SKM-1 treated with dmso at 0.1 percent for 144 hours (cell line): Measurements from ENCODE around the gene DRC1.

Source experiments
- DNase-seq: peaks from one replicate; lab custom pipeline; 2025; ENCODE audit not compliant: unreplicated experiment; lab: John Stamatoyannopoulos, UW

Gene DRC1

DNA sequence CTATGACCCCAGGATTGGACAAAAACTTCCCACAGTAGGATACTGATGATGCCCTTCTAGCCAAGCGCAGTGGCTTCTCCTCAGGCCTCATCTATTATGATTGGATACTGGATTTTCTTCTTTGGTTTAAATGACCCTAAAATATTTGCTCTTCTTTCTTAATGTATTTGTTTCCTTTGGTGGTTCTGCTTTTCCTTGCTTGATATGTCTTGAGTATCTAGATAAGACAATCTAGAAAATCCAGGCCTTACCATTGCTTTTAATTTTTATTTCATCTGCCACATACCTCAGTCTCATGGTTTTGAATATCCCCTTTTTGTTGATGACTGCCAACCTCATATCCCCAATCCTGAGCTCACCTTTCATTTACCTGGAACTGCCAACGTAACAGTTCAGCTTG lies 40.6 kb downstream of the DRC1 start:
- DNase-seq, result no peak

DNA sequence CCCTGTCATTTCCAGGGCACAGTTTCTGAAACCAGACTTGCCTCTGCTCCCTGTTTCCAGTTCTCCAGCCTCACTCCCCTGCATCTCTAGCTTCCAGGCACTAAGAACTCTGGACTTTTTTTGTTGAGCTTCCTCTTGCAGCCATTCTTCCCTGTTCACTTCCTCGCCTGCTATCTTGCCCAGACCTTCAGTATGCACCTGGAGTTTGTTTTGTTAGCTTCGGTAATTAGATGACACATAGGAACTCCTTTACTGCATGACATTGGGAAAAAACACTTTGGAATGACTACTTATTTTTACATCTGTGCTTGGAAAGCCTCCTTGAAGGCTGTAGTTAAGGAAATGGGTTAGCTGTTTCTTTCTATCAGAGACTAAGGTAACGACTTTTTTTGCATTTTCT lies 41.0 kb downstream of the DRC1 start:
- DNase-seq, result no peak

DNA sequence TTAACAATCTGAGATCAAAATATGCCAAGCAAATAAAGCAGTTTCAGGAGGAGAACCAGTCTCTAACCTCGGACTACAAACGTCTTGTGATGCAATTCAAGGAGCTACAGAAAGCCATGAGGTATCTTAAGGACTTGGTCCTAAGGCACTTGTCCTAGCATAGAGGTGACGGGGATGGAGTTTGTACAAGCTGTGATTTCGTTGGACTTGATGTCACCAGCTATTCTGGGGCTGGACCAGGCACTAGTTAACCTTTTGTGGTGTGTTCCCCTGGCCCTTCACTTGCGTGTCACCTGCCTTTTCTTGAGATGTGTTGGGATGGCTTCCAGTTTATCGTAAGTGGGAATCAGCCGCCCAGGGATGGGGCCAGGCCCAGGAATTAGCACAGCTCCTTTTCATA lies 42.5 kb downstream of the DRC1 start:
- DNase-seq, result no peak

DNA sequence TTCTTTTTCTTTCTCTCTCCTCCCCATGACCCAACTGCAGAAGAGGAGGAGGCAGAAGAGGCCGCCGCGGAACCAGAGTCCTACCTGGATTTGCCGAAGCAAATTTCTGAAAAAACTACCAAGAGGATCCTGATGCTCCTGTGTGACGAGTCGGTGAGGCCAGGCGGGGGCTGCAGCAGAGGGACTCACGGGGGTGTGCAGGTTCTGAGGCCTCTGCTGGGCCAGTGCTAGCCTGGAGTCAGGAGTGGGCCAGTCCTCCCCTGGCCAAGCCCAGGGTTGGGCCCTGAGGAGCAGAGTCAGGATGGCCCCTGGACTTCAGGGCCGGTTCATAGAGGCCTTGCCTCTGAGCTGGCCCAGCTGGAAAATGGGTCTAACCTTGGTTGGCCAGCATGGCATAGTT lies 46.9 kb downstream of the DRC1 start:
- DNase-seq, result no peak

DNA sequence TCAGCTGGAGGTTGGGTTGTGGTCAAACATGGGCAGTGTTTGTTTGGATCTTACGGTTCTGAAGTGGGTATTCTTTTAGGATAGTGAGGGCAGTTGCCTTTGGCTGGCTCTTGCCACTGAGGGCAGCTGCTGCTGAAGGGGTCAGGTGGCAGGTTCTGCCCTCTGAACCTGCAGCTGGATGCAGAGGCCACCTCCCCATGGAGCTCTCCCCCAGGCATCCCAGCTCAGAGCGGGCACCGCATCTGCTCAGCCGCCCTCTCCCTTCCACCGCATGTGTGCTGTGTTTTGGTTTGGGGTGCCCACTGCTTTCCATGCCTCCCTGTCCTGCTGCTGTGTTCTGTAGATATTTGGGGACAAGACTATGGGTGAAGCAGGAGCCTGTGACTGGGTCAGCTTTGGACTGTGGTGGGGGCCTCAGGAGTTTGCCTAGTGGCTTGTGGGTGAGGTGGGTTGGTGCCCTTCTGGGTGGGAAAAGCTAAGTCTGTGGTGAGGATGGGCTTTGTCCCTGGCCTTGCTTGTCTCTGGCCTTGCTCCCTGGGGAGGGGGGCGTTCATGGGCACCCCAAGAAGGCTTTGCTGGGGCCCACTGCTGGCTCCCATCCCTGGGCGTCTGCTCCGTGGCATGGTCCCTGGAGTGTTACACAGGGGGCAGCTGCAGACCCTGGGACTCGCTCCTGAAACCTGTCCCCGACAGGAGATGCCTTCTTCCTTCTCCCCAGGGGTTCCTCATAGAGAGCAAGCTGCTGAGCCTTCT lies 47.7 kb downstream of the DRC1 start:
- DNase-seq, result no peak

DNA sequence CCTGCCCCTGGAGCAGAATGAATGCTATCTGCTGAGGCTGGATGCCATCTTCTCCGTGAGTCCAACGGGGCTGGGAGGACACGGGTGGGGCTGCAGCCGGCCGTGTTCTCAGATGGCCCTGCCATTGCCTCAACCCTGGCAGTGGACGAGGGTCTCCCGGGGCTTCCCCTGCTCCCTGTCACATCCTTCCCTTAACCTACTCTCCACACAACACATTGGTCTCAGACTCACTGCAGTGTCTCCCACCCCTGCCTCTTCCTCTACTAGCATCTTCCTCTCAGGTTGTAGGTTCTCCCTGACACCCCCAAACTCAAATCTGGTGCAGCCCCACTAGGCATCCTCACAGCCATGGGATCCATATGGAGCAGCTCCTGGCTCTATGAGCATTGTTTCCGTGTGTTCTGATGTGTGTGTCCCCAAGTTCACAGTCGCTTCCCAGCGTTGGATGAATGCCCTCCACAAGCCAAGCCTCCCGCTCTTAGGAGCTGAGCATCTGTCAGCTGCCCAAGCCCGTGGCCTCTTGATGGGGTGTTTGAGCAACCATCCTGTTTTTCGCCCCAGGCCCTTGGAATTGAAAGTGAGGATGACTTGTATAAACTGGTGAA lies 48.4 kb downstream of the DRC1 start:
- no peak for DNase-seq

DNA sequence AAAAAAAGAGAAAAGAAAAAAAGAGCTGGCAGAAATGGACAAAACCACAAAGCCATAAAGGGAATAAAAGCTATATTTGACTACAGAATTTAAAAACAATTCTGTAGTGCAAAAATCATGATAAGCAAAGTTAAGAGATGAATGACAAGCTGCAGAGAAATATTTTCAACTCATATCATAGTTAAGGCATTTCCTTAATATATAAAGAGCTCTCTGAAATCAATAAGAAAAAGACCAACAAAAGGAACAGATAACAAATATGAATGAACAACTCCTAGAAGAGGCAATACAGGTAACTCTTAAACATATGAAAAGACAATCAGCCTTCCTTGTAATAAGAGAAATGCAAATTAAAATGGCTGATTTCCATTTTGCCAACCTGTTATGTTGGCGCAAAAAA lies 50.0 kb downstream of the DRC1 start:
- no peak for DNase-seq

DNA sequence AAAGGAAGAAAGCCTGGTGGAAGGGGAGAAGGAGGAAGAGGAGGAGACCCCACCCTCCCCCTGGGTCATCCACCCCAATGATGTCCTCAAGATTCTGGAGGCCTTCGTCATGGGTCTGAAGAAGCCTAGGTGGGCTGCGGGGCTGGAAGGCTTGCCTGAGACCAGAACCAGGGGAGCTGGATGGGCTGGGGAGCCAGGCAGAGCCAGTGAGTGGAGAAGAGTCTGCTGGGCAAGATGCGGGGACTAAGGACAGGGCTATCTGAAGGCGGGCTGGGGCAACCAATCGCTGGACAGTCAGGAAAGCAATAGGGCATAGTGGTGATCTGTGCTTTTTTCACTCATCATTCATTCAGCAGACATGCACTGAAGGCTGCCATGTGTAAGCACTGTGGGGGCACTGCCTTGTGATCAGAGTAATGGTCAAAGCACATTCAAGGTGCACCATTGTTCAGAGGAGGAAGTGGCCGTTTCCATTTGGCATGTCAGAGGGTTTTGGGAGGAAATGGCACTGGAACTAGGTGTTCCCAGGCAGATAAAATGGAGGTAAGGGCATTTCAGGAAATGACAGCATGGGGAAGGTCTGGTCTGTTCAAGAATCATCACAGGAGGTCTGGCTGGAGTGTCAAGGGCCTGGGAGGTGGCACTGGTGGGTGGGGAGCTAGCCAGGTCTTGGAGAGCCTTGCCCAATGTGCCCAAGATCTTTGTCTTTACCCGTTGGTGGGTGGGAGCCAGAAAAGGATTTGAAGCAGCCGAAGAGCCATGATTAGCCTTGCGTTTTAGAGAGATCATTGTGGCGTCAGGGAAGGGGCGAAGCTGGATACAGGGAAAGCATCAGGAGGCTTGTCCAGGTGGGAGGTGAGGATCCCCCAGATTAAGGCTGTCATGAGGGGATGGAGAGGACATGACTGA lies 52.0 kb downstream of the DRC1 start:
- DNase-seq, result no peak

DNA sequence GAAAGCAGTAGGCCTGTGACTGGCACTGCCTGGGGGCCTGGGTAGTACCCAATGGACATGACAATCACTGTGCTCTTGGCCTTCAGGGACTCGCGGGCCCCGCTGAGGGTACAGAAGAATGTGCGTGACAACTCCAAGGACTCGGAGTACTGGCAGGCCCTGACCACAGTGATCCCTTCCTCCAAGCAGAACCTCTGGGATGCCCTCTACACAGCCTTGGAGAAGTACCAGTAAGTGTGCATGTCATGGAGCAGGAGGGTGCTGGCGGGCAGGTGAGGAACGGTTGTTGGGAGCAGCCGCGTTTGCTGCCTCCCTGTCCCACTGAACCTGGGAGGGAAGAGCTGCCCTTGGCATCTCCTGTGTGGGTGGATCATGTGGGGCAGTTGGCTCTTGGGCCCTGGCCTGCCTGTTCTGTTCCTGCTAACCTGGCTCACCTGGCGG lies 52.9 kb downstream of the DRC1 start:
- no peak for DNase-seq

DNA sequence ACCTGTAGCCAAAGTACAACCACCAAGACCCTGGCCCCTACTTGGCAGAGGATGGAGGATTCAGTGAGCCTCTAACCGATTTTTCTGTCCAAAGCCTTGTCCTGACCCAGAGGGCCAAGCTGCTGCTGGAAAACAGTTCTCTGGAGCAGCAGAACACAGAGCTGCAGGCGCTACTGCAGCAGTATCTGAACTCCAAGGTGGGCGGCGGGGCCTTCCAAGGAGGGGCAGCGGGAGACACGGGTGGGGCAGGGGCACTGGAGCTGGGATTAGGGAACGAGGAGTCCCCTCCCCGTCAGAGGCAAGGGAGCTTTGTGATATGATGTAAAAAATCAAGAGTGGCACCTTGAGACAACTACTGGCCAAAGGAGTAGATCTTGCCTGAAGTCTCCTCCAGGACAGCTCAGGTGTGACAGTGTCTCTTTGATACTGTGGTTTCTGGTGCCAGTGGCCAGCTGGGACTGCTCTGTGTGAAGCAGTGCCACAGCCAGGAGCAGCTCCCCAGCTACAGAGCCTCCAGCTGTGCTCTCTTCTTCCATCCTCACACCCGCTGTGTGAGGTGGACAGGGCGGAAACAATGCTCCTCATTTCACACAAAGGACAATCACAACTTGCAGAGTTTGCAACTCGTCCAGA lies 53.4 kb downstream of the DRC1 start:
- DNase-seq, result no peak

DNA sequence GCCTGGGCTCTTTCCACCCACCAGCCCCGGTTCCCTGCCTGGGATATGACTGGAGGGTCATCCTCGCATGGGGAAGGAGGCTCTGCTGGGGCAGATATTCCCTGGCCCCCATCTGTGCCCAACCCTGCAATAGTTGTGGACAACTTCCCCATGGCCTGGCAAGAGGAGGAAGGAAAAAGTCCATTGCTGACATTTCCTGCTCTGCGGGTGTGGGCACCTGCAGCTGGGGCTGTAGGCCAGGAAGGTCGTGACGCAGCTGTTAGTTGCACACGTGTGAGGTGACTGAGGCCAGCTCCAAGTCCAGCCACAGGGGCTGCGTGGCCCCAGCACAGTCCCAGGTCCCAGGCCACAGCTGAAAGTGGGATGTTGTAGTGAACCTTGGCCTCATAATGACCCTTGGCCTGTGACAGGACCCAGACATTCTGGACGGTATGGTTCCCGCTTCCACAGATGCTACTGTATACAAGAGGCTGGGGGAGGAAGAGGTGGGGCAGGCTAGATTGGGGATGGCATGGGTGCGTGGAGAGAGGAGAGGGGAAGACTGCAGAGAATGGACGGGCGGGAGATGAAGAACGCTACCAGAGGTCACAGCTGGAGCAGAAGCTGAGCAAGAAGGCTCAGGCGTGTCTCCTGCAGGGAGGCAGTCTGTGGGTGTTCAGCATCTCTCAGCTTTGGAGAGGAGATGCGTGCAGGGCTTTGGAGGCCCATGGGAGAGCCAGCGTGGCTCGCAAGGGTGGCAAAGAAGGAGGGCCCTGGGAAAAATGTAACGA lies 54.1 kb downstream of the DRC1 start:
- DNase-seq, result peak; percentile 58

DNA sequence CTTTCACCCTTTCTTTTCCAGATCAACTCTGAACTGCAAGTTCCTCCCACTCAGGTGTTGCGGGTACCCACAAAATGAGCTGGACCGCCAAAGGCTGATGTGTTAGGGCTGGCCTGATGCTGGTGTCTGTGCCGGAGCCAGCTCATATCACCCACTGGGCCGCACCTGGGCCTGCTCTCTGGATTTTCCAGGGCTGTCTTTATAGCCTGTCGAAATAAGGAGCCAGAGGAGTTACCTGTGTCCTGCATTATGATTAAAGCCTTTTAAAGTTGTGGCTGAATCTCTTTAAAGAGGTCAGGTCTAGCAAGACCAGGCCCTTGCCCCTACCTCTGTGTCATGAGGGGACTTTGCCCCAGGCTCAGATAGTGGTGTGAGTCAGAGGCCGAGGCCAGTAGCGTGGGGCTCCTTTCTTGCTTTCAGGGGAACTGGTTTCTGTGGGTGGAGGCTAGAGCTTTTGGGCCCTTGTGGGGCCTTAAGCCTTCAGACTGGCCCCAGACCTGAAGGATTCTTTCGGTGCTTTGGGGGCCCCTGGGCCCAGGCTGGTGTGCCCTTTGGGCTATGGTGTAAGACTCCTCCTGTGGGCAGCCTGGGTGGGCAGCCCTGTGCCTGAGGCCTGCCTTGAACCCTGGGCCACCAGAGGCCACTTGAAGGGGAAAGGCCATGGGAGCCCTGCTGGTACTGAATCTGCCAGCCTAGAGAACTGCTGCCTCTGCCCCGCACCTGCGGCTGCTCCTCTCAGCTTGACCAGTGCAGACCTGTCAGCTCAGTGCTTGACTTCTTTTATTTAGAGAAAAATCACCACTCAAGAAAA lies 54.9 kb downstream of the DRC1 start:
- no peak for DNase-seq

DNA sequence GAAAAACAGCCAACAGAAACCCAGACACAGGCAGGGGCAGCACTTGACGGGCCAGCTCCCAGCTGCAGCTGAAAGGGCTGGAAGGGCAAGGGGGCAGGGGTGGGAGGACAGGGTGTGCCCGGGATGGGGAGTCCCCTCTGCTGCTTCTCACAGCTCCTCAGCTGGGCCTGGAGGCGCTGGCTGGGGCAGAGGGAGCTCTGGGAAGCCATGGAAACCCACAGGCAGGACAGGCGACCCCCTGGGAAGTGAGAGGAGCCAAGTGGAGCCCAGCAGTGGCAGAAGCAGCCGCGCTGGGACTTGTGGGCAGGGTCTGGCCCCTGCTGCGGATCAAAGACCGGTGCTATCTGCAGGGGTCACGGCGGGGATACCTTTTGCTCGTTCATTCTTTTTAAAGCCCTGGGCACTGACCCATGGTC lies 55.5 kb downstream of the DRC1 start:
- no peak for DNase-seq

DNA sequence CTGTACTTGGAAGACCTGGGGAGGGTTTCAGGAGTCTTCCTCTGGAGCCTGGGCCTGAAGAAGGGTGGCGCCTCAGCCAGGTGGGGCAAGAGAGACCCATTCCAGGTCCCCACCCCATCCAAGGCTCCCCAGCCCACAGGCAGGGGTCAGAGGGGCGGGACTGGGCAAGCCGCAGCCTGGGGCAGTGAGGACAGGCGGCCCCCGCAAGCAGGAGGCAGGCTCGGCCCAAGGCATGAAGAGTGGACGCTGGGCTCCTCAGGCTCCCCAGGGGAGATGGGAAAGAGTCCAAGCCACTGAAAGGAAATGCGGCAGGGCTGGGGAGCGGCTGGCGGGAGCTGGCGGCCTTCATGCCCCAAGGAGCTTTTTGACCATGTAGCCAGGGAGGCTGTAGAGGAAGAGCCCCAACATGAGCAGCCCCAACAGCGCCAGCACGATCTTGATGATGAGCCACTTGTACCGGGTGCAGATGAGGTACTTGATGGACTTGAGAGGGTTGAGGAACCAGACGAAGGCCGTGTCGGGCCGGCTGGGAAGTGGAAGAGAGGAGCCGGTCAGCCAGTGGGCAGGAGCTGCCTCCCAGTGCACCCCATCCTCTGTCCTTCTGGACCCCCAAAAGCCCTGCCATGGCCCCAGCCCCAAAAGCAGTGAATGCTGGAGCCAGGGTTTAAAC lies 56.1 kb downstream of the DRC1 start:
- no peak for DNase-seq

DNA sequence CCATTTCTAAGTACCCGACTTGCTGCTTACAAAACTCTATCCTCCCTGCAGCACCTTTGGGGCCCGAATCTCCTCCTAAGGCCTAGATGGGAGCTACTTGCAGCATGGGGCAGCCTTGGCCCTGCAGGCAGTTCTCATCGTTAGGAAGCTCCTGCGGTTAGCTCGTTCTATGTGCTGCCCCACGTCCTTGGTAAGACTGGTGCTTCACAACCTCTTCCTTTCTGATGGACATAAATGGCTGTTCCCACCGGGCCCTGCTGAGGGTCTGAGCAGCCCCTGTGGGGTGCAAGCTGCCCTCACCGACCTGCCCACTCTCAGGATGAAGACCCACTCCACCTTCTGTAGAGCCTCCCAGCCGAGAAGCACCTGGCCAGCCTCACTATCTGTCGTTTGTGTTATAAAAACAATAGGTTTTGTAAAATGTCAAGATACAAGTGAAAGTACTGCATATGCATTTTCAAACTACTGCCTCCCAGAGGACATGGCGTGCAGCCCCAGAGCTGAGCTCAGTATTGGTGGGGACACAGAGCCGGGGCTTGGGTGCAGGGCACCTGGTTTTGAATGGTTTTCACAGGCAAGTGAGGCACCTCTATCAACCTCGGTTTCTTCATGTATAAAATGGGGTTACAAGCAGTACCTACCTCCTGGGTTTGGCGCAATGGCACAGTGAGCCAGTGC lies 56.8 kb downstream of the DRC1 start:
- no peak for DNase-seq

DNA sequence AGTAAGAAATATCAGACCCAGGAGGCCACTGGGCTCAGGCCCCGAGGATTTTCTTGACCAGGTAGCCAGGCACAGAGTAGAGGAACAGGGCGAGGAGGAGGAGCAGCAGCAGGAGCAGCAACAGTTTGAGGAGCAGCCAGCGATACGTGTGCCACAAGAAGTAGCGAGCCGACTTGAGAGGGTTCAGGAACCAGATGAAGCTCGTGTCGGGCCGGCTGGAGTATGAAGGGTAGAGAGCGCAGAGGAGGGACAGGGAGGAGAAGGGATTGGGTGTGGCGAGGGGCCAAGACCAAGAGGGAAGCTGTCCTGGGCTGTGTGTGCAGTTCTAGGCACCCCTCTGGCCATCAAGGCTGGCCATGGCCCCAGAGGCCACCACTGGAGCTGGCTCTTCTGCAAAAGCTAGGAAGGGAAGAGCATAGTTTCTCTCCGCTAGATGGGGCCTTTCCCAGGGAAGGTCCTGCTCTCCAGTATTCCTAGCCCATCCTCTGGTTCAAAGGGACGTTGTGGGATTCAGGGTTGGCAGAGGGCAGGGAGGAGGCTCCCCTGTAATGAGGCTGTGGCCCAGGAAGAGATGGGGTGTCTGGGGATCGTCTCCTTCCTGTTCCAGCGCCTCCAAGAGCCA lies 58.4 kb downstream of the DRC1 start:
- DNase-seq, result no peak

DNA sequence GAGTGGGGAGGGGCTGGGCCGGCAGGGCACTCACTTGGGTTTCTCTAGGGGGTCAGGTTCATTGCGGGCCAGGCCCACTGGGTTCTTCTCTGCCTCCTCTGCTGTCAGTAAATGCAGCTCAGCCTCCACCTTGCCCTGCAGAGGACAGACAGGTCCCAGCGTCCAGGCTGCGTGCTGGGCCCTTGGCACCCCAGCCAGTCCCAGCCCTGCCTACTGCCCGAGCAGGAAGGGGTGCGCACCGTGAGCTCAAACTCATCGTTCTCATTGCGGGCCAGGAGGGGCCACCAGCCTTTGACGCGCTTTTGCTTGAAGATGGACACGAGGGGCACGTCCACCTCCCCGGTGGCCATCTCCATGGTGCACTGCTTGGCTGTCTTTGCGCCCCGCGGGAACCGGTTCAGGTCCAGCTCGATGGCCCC lies 58.9 kb downstream of the DRC1 start:
- no peak for DNase-seq

DNA sequence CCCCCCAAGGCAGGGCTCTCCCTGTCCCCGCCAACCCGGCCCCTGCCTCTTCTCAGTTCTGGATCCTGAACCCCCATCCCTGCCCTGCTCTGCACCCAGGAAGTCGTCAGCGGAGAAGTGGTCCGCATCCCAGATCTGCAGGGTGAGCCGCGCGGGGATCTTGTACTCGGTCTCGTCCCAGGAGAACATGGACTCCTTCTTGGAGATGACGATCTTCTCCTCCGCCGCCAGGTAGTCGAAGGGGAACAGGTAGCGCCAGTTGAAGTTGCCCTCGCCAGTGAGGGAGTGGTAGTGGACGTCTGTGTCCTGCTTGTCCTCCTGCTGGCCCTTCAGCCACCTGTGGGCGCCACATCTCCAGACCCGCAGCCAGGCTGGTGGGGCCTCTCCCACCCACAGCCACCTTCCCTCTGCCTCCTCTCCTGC lies 59.9 kb downstream of the DRC1 start:
- no peak for DNase-seq
